ENCODE data around the gene CDC6.

The CDC6 gene, protein sequence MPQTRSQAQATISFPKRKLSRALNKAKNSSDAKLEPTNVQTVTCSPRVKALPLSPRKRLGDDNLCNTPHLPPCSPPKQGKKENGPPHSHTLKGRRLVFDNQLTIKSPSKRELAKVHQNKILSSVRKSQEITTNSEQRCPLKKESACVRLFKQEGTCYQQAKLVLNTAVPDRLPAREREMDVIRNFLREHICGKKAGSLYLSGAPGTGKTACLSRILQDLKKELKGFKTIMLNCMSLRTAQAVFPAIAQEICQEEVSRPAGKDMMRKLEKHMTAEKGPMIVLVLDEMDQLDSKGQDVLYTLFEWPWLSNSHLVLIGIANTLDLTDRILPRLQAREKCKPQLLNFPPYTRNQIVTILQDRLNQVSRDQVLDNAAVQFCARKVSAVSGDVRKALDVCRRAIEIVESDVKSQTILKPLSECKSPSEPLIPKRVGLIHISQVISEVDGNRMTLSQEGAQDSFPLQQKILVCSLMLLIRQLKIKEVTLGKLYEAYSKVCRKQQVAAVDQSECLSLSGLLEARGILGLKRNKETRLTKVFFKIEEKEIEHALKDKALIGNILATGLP

DNA sequence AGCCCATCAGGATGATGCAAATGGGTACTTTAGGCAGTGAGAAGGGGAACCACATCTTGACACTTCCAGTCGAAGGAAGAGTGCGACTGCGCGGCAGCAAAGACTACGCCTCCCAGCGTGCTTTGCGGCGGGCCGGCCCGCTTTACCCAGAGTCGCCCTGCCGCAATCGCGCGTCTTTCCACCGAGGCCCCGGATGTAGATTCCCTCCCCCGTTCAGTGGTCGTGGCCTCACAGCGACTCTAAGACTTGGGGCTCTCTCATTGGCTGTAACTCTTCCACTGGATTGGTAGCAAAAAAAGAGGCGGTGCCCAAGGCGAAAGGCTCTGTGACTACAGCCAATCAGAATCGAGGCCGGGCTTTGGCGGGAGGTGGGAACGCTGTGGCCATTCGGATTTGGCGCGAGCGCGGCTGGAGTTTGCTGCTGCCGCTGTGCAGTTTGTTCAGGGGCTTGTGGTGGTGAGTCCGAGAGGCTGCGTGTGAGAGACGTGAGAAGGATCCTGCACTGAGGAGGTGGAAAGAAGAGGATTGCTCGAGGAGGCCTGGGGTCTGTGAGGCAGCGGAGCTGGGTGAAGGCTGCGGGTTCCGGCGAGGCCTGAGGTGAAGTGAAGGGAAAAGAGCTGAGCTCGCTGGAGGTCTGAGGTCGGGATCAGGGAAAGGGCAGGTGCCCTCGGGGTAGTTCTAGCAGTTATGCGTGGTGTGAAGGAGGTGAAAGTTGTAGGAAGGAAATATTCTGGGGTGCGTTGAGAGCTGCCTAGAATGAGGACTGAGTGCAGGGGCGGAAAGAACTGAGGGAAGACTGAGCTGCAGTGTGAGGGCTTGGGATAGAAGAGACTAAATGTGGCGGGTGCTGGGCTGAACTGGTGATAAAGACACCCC is at the start of gene CDC6:
TSS of gene CDC6 (plus strand) at position 386 of the 876 bp plus-strand sequence. CDS start 1,542 bp downstream, outside the sequence.
- peak; percentile 97 for DNase-seq (ENCODE audit: low read depth)

GRCh38 chr17:40241252-40241834 is 46.3 kb upstream of the CDC6 start:
- no peak for DNase-seq (ENCODE audit: low read depth)

GRCh38 chr17:40242774-40243173 is 44.9 kb upstream of the CDC6 start:
- DNase-seq (ENCODE audit: low read depth) = no peak

DNA sequence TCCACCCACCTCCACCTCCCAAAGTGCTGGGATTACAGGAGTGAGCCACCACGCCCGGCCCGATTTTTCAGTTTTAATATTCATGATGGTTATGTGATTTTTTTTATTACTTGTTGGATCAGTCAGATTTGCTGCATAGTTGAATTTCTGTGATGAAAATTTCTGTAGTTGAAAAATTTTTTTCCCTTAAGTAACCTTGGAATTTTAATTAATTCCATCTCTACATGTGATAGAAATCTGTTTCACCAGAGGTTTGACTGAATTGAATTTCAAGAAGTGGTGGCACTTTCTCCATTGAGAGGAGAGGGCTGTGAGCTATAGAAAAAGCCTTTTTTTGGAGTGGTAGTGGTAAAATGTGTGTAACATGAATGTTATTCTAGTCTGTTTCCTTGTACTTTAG is 43.9 kb upstream of the CDC6 start:
- no peak for DNase-seq (ENCODE audit: low read depth)

- DNase-seq (ENCODE audit: low read depth) = no peak
These were observed 43.4 kb upstream of the CDC6 start for GRCh38 chr17:40244255-40244654.

DNA sequence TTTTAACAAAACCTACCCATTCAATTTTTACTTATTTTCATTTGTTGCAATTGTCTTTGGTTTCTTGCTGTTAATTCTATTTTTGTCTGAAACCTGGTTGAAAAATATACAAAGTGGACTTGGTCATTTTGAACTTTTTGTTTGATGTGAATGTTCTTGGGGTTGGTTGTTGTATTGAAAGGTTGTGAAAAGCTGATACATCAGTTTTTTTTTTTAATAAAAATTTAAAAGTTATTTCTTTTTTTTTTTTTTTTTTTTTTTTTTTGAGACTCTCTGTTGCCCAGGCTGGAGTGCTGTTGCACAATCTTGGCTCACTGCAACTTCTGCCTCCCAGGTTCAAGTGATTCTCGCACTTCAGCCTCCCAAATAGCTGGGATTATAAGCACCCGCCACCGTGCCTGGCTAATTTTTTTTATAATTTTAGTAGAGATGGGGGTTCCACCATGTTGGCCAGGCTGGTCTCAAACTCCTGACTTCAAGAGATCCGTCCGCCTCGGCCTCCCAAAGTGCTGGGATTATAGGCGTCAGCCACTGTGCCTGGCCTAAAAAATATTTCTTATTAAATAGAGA is 39.7 kb upstream of the CDC6 start:
- DNase-seq (ENCODE audit: low read depth) = no peak

GRCh38 chr17:40248507-40248906 is 39.2 kb upstream of the CDC6 start:
- DNase-seq (ENCODE audit: low read depth) = no peak

GRCh38 chr17:40251576-40251975 is 36.1 kb upstream of the CDC6 start:
- DNase-seq (ENCODE audit: low read depth) = no peak

- no peak for DNase-seq (ENCODE audit: low read depth)
These were observed 34.1 kb upstream of the CDC6 start for GRCh38 chr17:40253565-40253964.

DNA sequence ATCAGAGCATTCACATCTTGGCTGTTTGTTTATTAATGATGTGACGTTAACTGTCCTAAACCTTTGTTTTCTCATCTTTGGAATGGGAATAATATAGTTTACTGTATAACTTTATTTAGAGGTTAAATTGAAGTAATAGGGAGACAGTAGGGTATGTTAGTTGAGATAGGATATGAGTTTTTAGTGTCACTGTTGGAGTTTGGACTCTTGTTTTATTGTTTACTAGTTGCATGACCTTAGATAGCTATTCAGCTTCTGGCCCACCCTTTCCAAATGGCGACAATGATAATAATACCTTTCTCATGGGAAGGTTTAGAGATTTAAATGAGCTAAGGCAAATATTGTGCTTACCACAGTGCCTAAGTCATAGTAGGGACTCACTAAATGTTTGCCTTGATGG is 28.2 kb upstream of the CDC6 start:
- DNase-seq (ENCODE audit: low read depth) = no peak

DNA sequence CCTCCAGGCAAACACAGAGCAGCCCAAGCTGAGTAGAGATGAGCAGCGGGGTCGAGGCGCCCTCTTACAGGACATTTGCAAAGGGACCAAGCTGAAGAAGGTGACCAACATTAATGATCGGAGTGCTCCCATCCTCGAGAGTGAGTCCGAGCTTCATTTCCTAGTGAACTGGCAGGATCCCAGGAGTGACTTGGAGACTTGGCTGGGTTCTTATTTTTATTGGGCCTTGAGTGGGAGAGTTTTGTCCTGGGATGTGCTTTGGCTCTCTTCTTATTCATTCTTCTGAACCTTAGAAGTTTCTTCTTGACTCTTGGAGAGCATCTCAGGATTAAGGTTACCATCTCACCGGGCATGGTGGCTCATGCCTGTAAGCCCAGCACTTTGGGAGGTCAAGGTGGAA is 27.2 kb upstream of the CDC6 start:
- no peak for DNase-seq (ENCODE audit: low read depth)

DNA sequence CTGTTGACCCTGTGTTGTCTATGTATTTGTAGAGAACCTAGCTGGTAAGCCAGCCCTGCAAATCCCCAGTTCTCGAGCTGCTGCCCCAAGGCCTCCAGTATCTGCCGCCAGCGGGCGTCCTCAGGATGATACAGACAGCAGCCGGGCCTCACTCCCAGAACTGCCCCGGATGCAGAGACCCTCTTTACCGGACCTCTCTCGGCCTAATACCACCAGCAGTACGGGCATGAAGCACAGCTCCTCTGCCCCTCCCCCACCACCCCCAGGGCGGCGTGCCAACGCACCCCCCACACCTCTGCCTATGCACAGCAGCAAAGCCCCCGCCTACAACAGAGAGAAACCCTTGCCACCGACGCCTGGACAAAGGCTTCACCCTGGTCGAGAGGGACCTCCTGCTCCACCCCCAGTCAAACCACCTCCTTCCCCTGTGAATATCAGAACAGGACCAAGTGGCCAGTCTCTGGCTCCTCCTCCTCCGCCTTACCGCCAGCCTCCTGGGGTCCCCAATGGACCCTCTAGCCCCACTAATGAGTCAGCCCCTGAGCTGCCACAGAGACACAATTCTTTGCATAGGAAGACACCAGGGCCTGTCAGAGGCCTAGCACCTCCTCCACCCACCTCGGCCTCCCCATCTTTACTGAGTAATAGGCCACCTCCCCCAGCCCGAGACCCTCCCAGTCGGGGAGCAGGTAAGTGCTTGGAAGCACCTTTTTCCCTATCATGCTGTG is 23.1 kb upstream of the CDC6 start:
- no peak for DNase-seq (ENCODE audit: low read depth)

- no peak for DNase-seq (ENCODE audit: low read depth)
These were observed 22.3 kb upstream of the CDC6 start for GRCh38 chr17:40265337-40265736.

GRCh38 chr17:40266882-40267281 is 20.8 kb upstream of the CDC6 start:
- no peak for DNase-seq (ENCODE audit: low read depth)

GRCh38 chr17:40268141-40268712 is 19.5 kb upstream of the CDC6 start:
- DNase-seq (ENCODE audit: low read depth) = no peak

GRCh38 chr17:40278414-40278813 is 9.3 kb upstream of the CDC6 start:
- no peak for DNase-seq (ENCODE audit: low read depth)

GRCh38 chr17:40279402-40279801 is 8.3 kb upstream of the CDC6 start:
- no peak for DNase-seq (ENCODE audit: low read depth)

DNA sequence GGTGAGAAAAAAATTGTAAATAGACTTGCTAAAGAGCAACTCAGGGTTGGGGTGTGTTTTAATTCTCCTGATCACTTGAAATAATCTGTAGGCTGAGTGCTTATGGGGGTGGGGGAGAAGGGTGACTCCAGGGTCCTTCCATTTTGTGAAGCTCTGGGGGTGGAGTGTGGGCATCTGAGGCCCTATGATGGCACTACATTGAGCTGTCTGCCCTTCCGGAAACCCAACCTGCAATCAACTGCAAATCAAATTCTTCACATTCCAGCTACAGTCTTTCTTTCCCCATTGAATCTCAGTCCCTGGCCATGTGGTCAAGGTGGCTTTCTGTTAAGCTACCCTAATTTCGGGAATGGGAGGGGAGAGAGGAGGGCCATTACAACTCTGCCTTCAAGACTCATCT is 6.0 kb upstream of the CDC6 start:
- DNase-seq (ENCODE audit: low read depth) = no peak

DNA sequence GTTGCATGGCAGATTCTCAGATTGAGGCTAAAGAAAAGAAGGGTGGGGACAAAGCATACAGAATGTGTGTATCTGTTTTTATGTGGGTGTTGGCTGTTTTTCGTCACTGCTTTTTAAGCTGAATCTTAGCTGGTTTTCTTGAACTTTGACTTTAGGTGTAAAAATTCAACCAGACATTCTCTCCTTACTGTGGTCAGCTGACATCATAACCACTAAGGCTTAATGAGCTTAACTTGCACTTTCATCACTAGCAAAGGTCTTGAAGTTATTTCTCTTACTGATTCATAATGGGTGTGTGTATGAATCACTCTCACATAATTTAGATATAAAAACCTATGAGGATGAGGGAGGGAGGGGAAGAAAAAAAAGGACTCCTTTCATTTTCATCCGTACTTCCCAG is 4.0 kb upstream of the CDC6 start:
- DNase-seq (ENCODE audit: low read depth) = no peak

DNA sequence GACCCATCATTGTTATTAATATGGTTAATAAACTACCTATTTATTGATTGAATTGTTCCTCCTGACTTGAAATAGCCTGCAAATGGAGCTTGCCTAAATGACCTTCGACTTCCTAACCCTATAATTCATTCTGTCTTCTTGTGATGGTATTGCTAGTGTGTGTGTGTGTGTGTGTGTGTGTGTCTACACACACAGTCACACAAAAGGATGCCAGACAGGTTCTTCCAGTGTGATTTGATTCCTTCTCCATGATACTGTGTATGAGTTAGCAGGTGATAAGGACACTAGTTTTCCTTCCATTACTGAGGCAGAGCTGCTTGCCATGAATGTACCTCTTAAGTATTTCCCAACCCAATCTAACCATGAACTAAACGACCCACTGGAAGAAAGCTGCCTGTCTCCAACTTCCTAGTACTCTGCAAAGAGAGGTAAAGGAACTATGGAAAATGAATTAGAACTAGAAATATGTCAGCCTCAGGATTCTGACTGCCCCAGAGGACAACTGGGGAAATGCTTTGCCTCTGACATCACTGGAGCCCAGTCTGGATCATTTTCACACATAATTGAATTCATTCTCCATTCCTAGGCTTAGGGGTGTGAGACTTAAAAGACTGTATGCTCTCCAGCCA is 3.5 kb upstream of the CDC6 start:
- no peak for DNase-seq (ENCODE audit: low read depth)

DNA sequence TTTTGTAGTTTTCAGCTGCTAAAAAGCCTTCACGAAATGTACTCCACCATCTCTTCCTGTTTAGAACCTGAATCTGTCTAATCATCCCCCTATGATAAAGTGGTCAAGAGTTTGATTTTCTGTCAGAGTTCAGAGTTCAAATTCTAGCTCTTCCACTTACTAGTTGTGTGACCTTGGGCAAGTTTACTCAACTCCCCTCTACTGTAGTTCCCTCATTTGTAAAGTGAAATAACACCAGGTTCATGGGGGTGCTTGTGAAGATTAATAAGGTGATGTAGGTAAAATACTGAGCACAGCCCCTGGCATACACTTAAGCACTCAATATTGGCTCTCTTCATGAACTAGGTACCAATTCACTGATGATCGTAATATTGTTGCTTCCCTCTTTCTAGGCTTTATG is 1.2 kb upstream of the CDC6 start:
- DNase-seq (ENCODE audit: low read depth) = no peak

Data from stimulated activated CD8-positive, alpha-beta memory T cell treated with anti-CD3 and anti-CD28 coated beads, Interleukin-7, amount 100 ng/mL, for 24 hours (primary cell).